GM18526 (cell line): Measurements from ENCODE around the gene ZNF444.

ENCODE experiments used
- POLR2A ChIP-seq: IDR thresholded peaks from 3 replicates; pipeline ENCODE4 v1.6.1; 2011; ENCODE audit not compliant: insufficient read length; ENCODE audit errors: extremely low read depth

ZNF444 gene

DNA sequence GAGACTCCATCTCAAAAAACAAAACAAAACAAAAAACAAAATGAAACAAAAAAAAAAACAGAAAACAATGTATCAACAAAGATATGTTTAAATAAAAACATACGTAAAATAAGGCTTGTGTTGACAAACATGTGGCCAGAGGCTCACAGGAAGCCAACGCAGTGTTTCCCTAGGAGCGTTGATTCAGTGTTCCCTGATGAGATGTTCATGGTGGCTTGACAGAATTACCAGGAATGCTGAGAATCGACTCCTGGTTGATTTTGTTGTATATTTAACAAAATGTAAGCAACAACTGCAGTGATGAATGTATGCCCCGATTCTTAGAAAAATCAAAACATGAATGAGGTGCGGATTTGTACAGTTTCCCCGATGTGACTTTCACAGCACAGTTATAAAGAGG lies 11.1 kb upstream of the ZNF444 start:
- no peak for TF ChIP-seq POLR2A

- TF ChIP-seq POLR2A = no peak
Observed at GRCh38 chr19:56131651-56132050, 9.4 kb upstream of the ZNF444 start.

DNA sequence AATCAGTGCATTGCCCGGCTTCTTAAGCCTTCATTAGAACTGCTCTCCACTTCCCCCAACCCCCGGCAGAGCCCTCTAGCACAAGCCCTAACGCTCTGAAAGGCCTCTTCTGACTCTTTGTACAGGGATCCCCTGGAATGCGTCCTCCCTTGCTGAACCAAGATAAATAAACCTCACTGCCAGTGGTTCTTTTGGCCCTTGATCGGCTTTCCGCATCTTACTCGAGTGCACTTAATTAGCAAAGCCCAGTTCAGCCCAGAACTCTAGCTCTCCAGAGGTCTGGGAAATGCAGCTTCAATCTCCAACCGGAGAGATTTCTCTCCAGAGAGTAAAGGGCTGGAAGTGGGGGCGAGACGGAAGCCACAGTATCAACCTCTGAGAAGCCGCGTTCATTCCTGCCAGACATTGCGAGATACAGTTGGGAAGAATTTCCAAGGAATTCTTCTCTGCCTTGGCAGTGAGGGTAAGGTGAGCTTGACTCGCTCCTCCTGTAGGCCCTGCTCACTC lies 8.7 kb upstream of the ZNF444 start:
- TF ChIP-seq POLR2A = no peak

DNA sequence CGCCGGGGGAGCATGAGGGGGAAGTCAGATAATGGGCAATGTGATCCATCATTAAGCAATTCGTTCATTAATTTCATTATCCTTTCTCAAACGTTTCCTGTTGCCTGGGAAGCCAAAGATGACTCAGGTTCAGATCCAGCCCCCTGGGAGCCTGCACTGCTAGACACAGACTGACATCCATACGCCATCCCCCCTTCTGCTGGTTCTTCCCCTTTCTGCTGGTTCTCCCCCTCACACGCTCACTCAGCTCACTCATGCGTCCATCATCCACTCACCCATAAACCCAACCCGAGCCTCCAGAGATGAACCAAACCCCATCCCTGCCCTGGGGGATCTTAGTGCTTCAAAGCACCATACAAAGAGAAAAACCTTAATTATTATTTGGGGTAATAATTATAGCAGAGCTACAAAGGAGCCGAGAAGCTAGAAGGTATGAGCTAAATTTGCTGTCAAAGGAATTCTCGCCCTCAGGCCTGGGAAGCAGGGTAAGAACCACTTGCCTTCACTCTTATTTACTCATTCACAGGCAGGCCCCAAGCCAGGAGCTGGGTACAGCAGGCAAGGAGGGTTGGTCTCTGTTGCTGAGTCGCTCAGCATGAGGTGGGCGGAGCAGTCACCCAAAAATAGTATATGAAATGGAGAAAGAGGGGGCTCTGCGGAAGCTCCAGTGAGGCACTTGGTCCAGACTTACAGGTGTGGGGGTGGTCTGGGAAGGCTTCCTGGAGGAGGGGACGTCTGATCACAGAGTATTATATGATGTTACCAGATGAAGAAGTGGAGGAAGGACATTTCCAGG lies 7.0 kb upstream of the ZNF444 start:
- TF ChIP-seq POLR2A = no peak

DNA sequence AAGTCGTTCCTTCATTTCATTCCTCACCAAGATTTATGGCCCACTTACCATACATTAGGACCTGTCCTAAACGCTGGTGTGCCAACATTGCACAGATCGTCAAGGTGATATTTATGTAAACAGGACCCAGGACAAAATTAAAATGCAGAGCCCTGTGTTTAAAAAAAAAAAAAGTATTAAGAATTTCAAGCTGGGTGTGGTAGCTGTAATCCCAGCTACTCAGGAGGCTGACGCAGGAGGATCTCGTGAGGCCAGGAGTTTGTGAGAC lies 6.5 kb upstream of the ZNF444 start:
- no peak for TF ChIP-seq POLR2A

DNA sequence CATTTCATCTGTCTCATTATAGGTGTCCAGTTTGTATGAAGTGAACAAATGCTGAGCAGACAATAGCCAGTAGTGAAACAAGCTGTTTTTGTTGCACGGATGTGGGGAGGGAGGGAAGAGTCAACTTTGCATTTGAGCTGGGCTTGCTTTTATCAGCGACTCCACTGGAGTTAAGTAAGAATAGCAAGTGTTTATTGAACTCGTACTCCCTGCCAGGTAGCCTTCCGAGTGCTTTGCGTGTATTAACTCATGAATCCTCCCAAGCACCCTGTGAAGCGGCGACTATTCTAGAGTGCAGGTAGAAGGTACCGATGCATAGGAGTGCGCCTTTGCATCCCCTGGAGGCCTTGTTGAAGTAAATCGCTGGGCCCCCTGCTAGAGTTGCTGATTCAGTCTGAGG lies 4.7 kb upstream of the ZNF444 start:
- no peak for TF ChIP-seq POLR2A

DNA sequence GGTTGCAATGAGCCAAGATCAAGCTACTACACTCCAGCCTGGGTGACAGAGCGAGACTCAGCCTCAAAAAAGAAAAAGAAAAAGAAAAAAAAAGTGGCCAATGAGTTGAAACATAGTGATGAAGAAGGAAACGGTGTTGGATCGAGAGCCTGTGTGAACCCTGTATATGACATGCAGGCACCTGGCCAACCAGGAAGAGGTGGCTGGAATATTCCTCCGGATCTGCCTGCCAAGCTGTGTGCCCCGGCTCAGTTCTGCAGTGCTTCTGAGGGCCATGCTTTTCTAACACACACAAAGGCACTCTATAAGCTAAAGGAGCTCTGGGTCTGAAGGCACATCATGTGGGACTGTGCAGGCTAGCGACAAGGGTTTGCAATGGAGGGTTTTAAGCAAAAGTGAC lies 3.7 kb upstream of the ZNF444 start:
- no peak for TF ChIP-seq POLR2A

GRCh38 chr19:56138069-56138468 lies 3.0 kb upstream of the ZNF444 start:
- TF ChIP-seq POLR2A = no peak

- TF ChIP-seq POLR2A = no peak
Observed at GRCh38 chr19:56139847-56140582, 1.1 kb upstream of the ZNF444 start.

GRCh38 chr19:56141417-56141993 lies 418 bp downstream of the ZNF444 start:
- TF ChIP-seq POLR2A = no peak

GRCh38 chr19:56142087-56142787 lies 1.1 kb downstream of the ZNF444 start:
- TF ChIP-seq POLR2A = no peak

- no peak for TF ChIP-seq POLR2A
Observed at GRCh38 chr19:56142897-56143434, 1.9 kb downstream of the ZNF444 start.

DNA sequence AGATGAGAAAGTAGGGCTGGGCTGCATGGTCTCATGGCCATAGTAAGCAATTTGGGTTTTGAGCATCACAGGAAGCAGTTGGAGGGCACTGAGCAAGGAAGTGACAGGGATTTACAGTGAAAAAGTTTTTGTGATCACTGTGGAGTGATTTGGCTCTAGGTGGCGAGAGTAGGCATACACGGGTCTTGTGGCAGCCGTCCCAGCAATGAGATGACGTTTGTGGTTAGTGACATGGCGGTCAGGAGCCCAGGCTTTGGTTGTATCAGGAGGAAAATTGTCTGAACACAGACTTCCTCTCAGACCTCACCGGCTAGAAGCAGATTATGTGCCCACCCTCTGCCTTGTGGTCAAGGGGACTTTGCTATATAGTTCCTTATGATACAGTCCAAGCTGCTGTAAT lies 3.3 kb downstream of the ZNF444 start:
- no peak for TF ChIP-seq POLR2A

DNA sequence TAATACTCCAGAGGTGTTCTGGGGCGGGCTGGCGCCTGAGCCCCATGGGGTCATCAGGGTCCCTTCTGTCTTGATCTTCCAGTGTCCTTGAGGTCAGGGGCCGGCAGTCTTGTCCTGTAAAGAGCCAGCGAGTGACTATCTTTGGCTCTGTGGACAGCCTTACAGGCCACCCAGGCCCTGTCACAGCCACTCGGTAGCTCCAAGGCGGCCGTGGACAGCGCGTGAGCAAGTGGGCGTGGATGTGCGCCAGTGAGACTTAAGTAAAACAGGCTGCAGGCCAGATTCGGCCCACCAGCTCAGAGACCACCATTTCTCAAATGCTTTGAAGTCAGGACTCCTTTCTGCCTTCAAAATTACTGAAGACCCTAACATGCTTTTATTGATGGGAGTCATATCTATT lies 3.7 kb downstream of the ZNF444 start:
- no peak for TF ChIP-seq POLR2A

GRCh38 chr19:56145698-56146097 lies 4.6 kb downstream of the ZNF444 start:
- TF ChIP-seq POLR2A = no peak
